ENCODE results near the gene SUCLA2. TPM values are rescaled to one million over a fixed set of nuclear protein-coding genes. Genes with fewer than 3 reads are reported as not detected.

SUCLA2 gene
- total RNA-seq, 1 experiment from 2014 or later: 53.9 TPM

DNA sequence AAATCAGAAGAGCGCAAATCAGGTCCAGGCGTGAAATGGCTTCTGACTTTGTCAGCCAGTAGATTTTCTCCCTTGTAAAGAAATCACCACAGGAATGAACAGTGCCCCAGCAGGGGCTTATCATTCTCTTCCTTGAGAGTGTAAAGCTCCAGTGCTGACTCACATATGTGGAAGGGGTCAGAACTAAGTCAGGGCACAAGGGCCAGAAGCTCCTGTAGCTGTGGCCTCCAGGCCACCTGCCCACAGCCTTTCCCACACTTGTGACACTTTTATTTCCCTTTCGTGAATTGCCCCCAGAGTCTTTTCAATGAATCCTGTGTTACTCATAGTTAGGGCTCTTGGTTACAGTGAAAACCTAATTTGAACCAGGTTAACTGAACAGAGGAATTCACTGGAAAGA lies 99.6 kb downstream of the SUCLA2 start:
- Histone ChIP-seq H3K27me3 (ENCODE audit: insufficient read depth, low read length) (no peaks in the 10 kb centered on the region), H2BK20ac (ENCODE audit: low read depth, low read length, poor library complexity, severe bottlenecking) (no peak overlapping the region), H2BK5ac (ENCODE audit: insufficient read length, low read length) (no peak overlapping the region), H2BK120ac (ENCODE audit: low read depth, low read length, poor library complexity, severe bottlenecking) (no peak overlapping the region), H3T11ph (ENCODE audit: low read length) (no peak overlapping the region), H4K8ac (replicated peaks; ENCODE audit: insufficient read length, low read depth, low read length) (no peak overlapping the region), H2BK12ac (ENCODE audit: insufficient read length, low read depth, low read length) (no peak overlapping the region), H3K23ac (ENCODE audit: insufficient read length, low read depth, low read length) (no peak overlapping the region), H3K23me2 (ENCODE audit: insufficient read length, low read depth, low read length, poor library complexity, severe bottlenecking) (no peaks in the 10 kb centered on the region), H3K79me1 (ENCODE audit: insufficient read depth, low read depth, low read length, poor library complexity, severe bottlenecking) (no peaks in the 10 kb centered on the region), H2AFZ (ENCODE audit: low read length) (no peak overlapping the region), H3K4ac (ENCODE audit: low read depth, low read length) (no peak overlapping the region), H3K79me2 (ENCODE audit: insufficient read depth, low read length) (no peaks in the 10 kb centered on the region), H4K20me1 (ENCODE audit: control insufficient read depth, insufficient read depth, insufficient read length) (no peaks in the 10 kb centered on the region), H3K56ac (ENCODE audit: insufficient read length, low read depth, low read length) (no peak overlapping the region), H3K27ac (ENCODE audit: insufficient read length, low read depth, low read length) (no peak overlapping the region), H3K14ac (ENCODE audit: insufficient read depth, low read length) (no peak overlapping the region), H2BK15ac (ENCODE audit: low read depth, low read length) (no peak overlapping the region), H3K4me1 (ENCODE audit: insufficient read depth, low read length) (peaks cover 3% of the 10 kb centered on the region; the same call in 1 of the 2 replicates), H3K4me2 (ENCODE audit: insufficient read depth, insufficient read length, low read length) (no peak overlapping the region), H3K18ac (ENCODE audit: insufficient read length, low read depth, low read length) (no peak overlapping the region), H3K9me3 (ENCODE audit: control insufficient read depth, low read depth, low read length) (no peaks in the 10 kb centered on the region), H3K9ac (ENCODE audit: extremely low read depth, insufficient read length, low read length) (no peak overlapping the region), H4K5ac (ENCODE audit: insufficient read length, low read depth, low read length) (no peak overlapping the region), H4K91ac (ENCODE audit: insufficient read length, low read depth, low read length) (no peak overlapping the region), H2AK5ac (ENCODE audit: insufficient read length, low read length) (no peak overlapping the region)
- Mint-ChIP-seq H3K27me3 (ENCODE audit: low read depth) (no peaks in the 10 kb centered on the region), H3K27ac (no peak overlapping the region), H3K36me3 (ENCODE audit: insufficient read depth in 1 of 3, low read depth in 3 of 3) (peaks cover 3 to 5% (median 4%) of the 10 kb centered on the region in 3 experiments; a peak in 6 of 7 replicates), H3K4me3 (no peak overlapping the region), H3K4me1 (peaks cover 4 to 7% of the 10 kb centered on the region in 2 experiments), H3K9me3 (peaks cover 5 to 15% of the 10 kb centered on the region in 2 experiments; a peak in 3 of 5 replicates)
- no CpG with 5 or more reads among the region's 3 CpGs for WGBS (ENCODE audit: extremely low coverage, insufficient read length, low lambda C conversion rate)
- TF ChIP-seq, protein P1, sequence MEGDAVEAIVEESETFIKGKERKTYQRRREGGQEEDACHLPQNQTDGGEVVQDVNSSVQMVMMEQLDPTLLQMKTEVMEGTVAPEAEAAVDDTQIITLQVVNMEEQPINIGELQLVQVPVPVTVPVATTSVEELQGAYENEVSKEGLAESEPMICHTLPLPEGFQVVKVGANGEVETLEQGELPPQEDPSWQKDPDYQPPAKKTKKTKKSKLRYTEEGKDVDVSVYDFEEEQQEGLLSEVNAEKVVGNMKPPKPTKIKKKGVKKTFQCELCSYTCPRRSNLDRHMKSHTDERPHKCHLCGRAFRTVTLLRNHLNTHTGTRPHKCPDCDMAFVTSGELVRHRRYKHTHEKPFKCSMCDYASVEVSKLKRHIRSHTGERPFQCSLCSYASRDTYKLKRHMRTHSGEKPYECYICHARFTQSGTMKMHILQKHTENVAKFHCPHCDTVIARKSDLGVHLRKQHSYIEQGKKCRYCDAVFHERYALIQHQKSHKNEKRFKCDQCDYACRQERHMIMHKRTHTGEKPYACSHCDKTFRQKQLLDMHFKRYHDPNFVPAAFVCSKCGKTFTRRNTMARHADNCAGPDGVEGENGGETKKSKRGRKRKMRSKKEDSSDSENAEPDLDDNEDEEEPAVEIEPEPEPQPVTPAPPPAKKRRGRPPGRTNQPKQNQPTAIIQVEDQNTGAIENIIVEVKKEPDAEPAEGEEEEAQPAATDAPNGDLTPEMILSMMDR (conservative IDR thresholded peaks at IDR 0.05): no peak
- no peak for DNase-seq

Data from H9 (cell line).